ENCODE results near the gene VAMP4. TPM values are rescaled to one million over a fixed set of nuclear protein-coding genes. Genes with fewer than 3 reads are reported as not detected.

The VAMP4 gene
- total RNA-seq, 8 experiments from 2014 or later, result 8.3 to 19.0 (median 14.4) TPM

- 13 to 97% (median 77%) methylated on average over 1 to 3 of the region's 3 CpGs; no CpG with 5 or more reads in 1 of the 10 experiments for WGBS, 10 experiments
- no peak overlapping the region for H3K4me3 ChIP-seq
- peak in 2 of 8 experiments; percentile 41 to 67 for ATAC-seq (replicated peaks in 6 of 8)
- in situ Hi-C loops (cut with MboI; ENCODE audit: low pct_unique_long_range_greater_than_20kb in 2 of 9, low sequenced_read_pairs in 9 of 9, unreplicated experiment in 9 of 9), result no loop called here
- peaks cover 0 to 4% of the 10 kb centered on the region in 2 donors for H3K4me1 ChIP-seq (replicated peaks in 1 of 2)
- H3K27ac ChIP-seq, result no peak overlapping the region
Observed at GRCh38 chr1:171769171-171769570, 27.3 kb upstream of the VAMP4 start.

- in situ Hi-C loops (cut with MboI; ENCODE audit: low pct_unique_long_range_greater_than_20kb in 2 of 9, low sequenced_read_pairs in 9 of 9, unreplicated experiment in 9 of 9), result no loop called here
- H3K4me1 ChIP-seq (replicated peaks in 1 of 2), result no peaks in the 10 kb centered on the region
- WGBS, 10 experiments, result 84 to 100% (median 94%) methylated on average over 2 to 6 of the region's 6 CpGs; no CpG with 5 or more reads in 5 of the 10 experiments
- H3K4me3 ChIP-seq, result no peak overlapping the region
- no peak for ATAC-seq (replicated peaks in 6 of 8)
- no peak overlapping the region for H3K27ac ChIP-seq
Observed at GRCh38 chr1:171763764-171764163, 21.9 kb upstream of the VAMP4 start.

GRCh38 chr1:171762143-171762563 lies 20.3 kb upstream of the VAMP4 start:
- WGBS, 10 experiments, result 20 to 100% (median 84%) methylated on average over 1 to 2 of the region's 6 CpGs; no CpG with 5 or more reads in 4 of the 10 experiments
- in situ Hi-C loops (cut with MboI; ENCODE audit: low pct_unique_long_range_greater_than_20kb in 2 of 9, low sequenced_read_pairs in 9 of 9, unreplicated experiment in 9 of 9), result no loop called here
- H3K27ac ChIP-seq, result no peak overlapping the region
- no peaks in the 10 kb centered on the region for H3K4me1 ChIP-seq (replicated peaks in 1 of 2)
- ATAC-seq (replicated peaks in 6 of 8), result no peak
- H3K4me3 ChIP-seq, result no peak overlapping the region

GRCh38 chr1:171758011-171758410 lies 16.1 kb upstream of the VAMP4 start:
- Histone ChIP-seq H3K4me3 (no peak overlapping the region), H3K27ac (no peak overlapping the region), H3K4me1 (replicated peaks in 1 of 2) (peaks cover 0 to 4% of the 10 kb centered on the region in 2 donors)
- ATAC-seq (replicated peaks in 6 of 8), result no peak
- in situ Hi-C loops (cut with MboI; ENCODE audit: low pct_unique_long_range_greater_than_20kb in 2 of 9, low sequenced_read_pairs in 9 of 9, unreplicated experiment in 9 of 9), result no loop called here

DNA sequence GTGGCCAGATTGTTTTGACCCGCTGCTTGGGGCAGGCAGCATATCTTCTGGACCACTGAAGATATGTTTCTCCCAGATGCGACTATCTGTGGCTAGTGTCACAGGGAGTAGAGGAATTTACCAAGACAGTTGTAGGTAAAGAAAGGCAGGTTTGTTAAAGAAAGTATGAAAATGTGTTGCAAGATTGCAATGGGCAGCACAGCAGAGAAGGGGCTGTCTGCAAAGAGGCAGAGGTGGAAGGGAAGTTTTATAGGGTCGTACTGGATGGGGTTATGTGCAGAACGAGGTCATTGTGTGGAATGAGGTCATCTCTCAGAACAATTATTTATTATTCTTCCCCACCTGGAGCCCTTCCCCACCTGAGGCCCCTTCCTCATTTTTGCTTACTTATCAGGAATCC lies 15.0 kb upstream of the VAMP4 start:
- 31 to 100% (median 88%) methylated on average over 1 to 4 of the region's 4 CpGs; no CpG with 5 or more reads in 1 of the 10 experiments for WGBS, 10 experiments
- Histone ChIP-seq H3K27ac (no peak overlapping the region), H3K4me3 (no peak overlapping the region), H3K4me1 (replicated peaks in 1 of 2) (peaks cover 0 to 4% of the 10 kb centered on the region in 2 donors)
- ATAC-seq (replicated peaks in 6 of 8), result no peak
- in situ Hi-C loops (cut with MboI; ENCODE audit: low pct_unique_long_range_greater_than_20kb in 2 of 9, low sequenced_read_pairs in 9 of 9, unreplicated experiment in 9 of 9), result no loop called here

DNA sequence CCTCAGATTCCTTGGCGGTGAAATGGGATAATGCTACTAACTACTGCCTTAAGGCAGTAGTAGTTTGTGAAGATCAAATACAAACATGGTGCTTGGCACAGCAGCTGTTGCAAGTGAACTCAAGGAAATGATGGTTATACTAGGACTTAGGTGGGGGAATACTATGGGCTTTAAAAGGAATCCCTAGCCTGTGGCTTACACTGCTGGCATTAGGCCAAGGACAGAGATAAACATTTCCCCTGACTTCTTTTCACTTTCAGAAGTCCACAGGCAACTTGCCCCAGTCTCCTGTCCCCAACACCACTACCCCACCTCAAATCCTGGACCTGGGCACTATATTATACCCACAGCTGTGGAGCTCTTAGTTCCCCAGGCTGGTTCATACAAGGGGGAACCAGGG lies 13.1 kb upstream of the VAMP4 start:
- H3K27ac ChIP-seq, result no peak overlapping the region
- in situ Hi-C loops (cut with MboI; ENCODE audit: low pct_unique_long_range_greater_than_20kb in 2 of 9, low sequenced_read_pairs in 9 of 9, unreplicated experiment in 9 of 9), result no loop called here
- no peak overlapping the region for H3K4me3 ChIP-seq
- H3K4me1 ChIP-seq (replicated peaks in 1 of 2), result peaks cover 0 to 4% of the 10 kb centered on the region in 2 donors
- 100% methylated on average over 1 of the region's 1 CpG; no CpG with 5 or more reads in 6 of the 10 experiments for WGBS, 10 experiments
- ATAC-seq (replicated peaks in 6 of 8), result no peak

GRCh38 chr1:171754353-171754705 lies 12.5 kb upstream of the VAMP4 start:
- in situ Hi-C loops (cut with MboI; ENCODE audit: low pct_unique_long_range_greater_than_20kb in 2 of 9, low sequenced_read_pairs in 9 of 9, unreplicated experiment in 9 of 9), result no loop called here
- Histone ChIP-seq H3K4me3 (no peak overlapping the region), H3K27ac (no peak overlapping the region), H3K4me1 (replicated peaks in 1 of 2) (peaks cover 0 to 4% of the 10 kb centered on the region in 2 donors)
- peak in 6 of 8 experiments; percentile 60 to 93 (median 82) for ATAC-seq (replicated peaks in 6 of 8)
- WGBS, 10 experiments, result 0 to 87% (median 74%) methylated on average over 1 to 4 of the region's 4 CpGs; no CpG with 5 or more reads in 5 of the 10 experiments

- Histone ChIP-seq H3K4me1 (replicated peaks in 1 of 2) (peaks cover 0 to 4% of the 10 kb centered on the region in 2 donors), H3K27ac (no peak overlapping the region), H3K4me3 (no peak overlapping the region)
- WGBS, 10 experiments, result 0 to 80% (median 54%) methylated on average over 2 to 4 of the region's 4 CpGs
- peak in 6 of 8 experiments; percentile 68 to 86 (median 76) for ATAC-seq (replicated peaks in 6 of 8)
- in situ Hi-C loops (cut with MboI; ENCODE audit: low pct_unique_long_range_greater_than_20kb in 2 of 9, low sequenced_read_pairs in 9 of 9, unreplicated experiment in 9 of 9), result no loop called here
Observed at GRCh38 chr1:171753685-171754352, 12.0 kb upstream of the VAMP4 start.

GRCh38 chr1:171753182-171753581 lies 11.3 kb upstream of the VAMP4 start:
- Histone ChIP-seq H3K4me3 (no peak overlapping the region), H3K27ac (no peak overlapping the region), H3K4me1 (replicated peaks in 1 of 2) (peaks cover 0 to 4% of the 10 kb centered on the region in 2 donors)
- 93 to 100% (median 100%) methylated on average over 2 of the region's 2 CpGs for WGBS, 10 experiments
- in situ Hi-C loops (cut with MboI; ENCODE audit: low pct_unique_long_range_greater_than_20kb in 2 of 9, low sequenced_read_pairs in 9 of 9, unreplicated experiment in 9 of 9), result no loop called here
- no peak for ATAC-seq (replicated peaks in 6 of 8)

- no peak for ATAC-seq (replicated peaks in 6 of 8)
- no peak overlapping the region for H3K27ac ChIP-seq
- WGBS, 10 experiments, result 96 to 100% methylated on average over 4 to 5 of the region's 6 CpGs; no CpG with 5 or more reads in 8 of the 10 experiments
- in situ Hi-C loops (cut with MboI; ENCODE audit: low pct_unique_long_range_greater_than_20kb in 2 of 9, low sequenced_read_pairs in 9 of 9, unreplicated experiment in 9 of 9), result no loop called here
- no peak overlapping the region for H3K4me3 ChIP-seq
- peaks cover 0 to 4% of the 10 kb centered on the region in 2 donors for H3K4me1 ChIP-seq (replicated peaks in 1 of 2)
Observed at GRCh38 chr1:171751221-171751620, 9.4 kb upstream of the VAMP4 start.

DNA sequence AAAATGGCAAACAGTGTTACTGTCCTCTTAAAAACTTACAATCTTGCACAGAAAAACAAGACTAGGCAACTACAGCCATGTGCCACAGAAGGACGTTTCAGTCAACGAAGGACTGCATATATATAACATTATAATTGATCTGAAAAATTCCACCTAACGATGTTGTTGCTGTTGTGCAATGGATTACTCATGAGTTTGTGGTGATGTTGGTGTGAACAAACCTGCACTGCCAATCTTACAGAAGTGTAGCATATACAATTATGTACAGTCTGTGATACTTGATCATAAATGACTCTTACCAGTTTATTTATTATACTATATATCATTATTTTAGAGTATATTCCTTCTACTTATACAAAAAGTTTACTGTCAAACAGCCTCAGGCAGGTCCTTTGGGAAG lies 6.8 kb upstream of the VAMP4 start:
- in situ Hi-C loops (cut with MboI; ENCODE audit: low pct_unique_long_range_greater_than_20kb in 2 of 9, low sequenced_read_pairs in 9 of 9, unreplicated experiment in 9 of 9), result no loop called here
- peaks cover under 1% of the 10 kb centered on the region in 2 donors for H3K4me1 ChIP-seq (replicated peaks in 1 of 2)

DNA sequence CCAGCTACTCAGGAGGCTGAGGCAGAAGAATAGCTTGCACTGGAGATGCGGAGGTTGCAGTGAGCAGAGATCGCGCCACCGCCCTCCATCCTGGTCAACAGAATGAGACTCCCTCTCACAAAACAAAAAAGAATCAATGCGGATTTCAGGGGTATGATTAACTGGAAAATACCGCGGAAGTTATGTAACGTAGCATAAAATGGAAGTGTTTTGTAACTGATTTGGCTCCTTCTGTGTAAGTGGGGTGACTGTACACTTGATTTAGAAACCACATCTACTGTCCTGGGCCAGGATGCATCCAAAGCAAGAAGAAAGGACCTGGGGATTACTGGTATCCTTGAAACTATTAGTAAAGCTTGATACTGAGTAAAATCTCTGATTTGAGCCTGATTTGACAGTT lies 3.1 kb upstream of the VAMP4 start:
- H3K4me1 ChIP-seq (replicated peaks in 1 of 2), result peaks cover 12 to 17% of the 10 kb centered on the region in 2 donors
- no peak overlapping the region for H3K4me3 ChIP-seq
- 95 to 100% (median 100%) methylated on average over 1 to 8 of the region's 8 CpGs; no CpG with 5 or more reads in 2 of the 10 experiments for WGBS, 10 experiments
- H3K27ac ChIP-seq, result no peak overlapping the region
- in situ Hi-C loops (cut with MboI; ENCODE audit: low pct_unique_long_range_greater_than_20kb in 2 of 9, low sequenced_read_pairs in 9 of 9, unreplicated experiment in 9 of 9), result no loop called here
- no peak for ATAC-seq (replicated peaks in 6 of 8)

More for the DNA sequence above, 6.8 kb upstream of the VAMP4 start:
- Histone ChIP-seq H3K27ac (no peak overlapping the region), H3K4me3 (no peak overlapping the region)
- WGBS, 10 experiments, result 55 to 100% (median 85%) methylated on average over 1 to 3 of the region's 3 CpGs; no CpG with 5 or more reads in 1 of the 10 experiments
- ATAC-seq (replicated peaks in 6 of 8), result no peak

- H3K27ac ChIP-seq, result peak overlapping the region in 1 of 2 donors; percentile 81
- WGBS, 10 experiments, result 0 to 43% (median 25%) methylated on average over 2 to 8 of the region's 8 CpGs
- peak overlapping the region; percentile 74 to 91 (median 78) for H3K4me3 ChIP-seq
- ATAC-seq (replicated peaks in 6 of 8), result peak in 3 of 8 experiments; percentile 7 to 63 (median 19)
- in situ Hi-C loops (cut with MboI; ENCODE audit: low pct_unique_long_range_greater_than_20kb in 2 of 9, low sequenced_read_pairs in 9 of 9, unreplicated experiment in 9 of 9), result no loop called here
- peaks cover 12 to 17% of the 10 kb centered on the region in 2 donors for H3K4me1 ChIP-seq (replicated peaks in 1 of 2)
Observed at GRCh38 chr1:171743081-171743870, 1.4 kb upstream of the VAMP4 start.
